Small intestine (tissue), 7 donors: Measurements from ENCODE around the gene PAQR4. TPM values are rescaled to one million over a fixed set of nuclear protein-coding genes. Genes with fewer than 3 reads are reported as not detected.

ENCODE experiments used
- DNase-seq, 2 donors: peaks; one replicate each; pipeline versions ENCODE4 v3.0.0 to v3.0.0-alpha.2; 2013
- FAIRE-seq: peaks from 2 replicates; lab custom pipeline; 2012; peaks lifted over from hg19 to GRCh38; lab: Jason Lieb, UNC
- H3K27ac ChIP-seq, 3 donors: one replicate each; pipeline ENCODE4 v1.5.1; 2013; ENCODE audit warnings: low read length in 2 of 3, mild to moderate bottlenecking in 2 of 3, control low read depth in 1 of 3, inconsistent platforms in 1 of 3, low read depth in 1 of 3, moderate library complexity in 1 of 3
- H3K27me3 ChIP-seq, 3 donors: one replicate each; pipeline ENCODE4 v1.6.1; 2013; ENCODE audit warnings: low read length in 3 of 3, inconsistent platforms in 1 of 3; ENCODE audit not compliant: control insufficient read depth in 3 of 3, insufficient read depth in 3 of 3
- H3K36me3 ChIP-seq, 3 donors: one replicate each; pipeline ENCODE4 v1.6.1; 2013; ENCODE audit warnings: low read length in 3 of 3, inconsistent platforms in 1 of 3, low read depth in 1 of 3, mild to moderate bottlenecking in 1 of 3, moderate library complexity in 1 of 3; ENCODE audit not compliant: control insufficient read depth in 3 of 3, insufficient read depth in 2 of 3
- H3K4me1 ChIP-seq, 3 donors: one replicate each; pipeline ENCODE4 v1.6.1; 2013; ENCODE audit warnings: low read length in 2 of 3, inconsistent platforms in 1 of 3, low read depth in 1 of 3, mild to moderate bottlenecking in 1 of 3, moderate library complexity in 1 of 3; ENCODE audit not compliant: control insufficient read depth in 3 of 3, insufficient read depth in 2 of 3
- H3K4me3 ChIP-seq, 3 donors: one replicate each; pipeline ENCODE4 v1.5.1; 2013; ENCODE audit warnings: low read length in 3 of 3, control low read depth in 1 of 3, inconsistent platforms in 1 of 3, low read depth in 1 of 3, mild to moderate bottlenecking in 1 of 3, moderate library complexity in 1 of 3
- H3K9me3 ChIP-seq, 2 donors: one replicate each; pipeline ENCODE4 v1.6.1; 2013; ENCODE audit warnings: low read depth in 1 of 2, low read length in 1 of 2; ENCODE audit not compliant: control insufficient read depth in 2 of 2, insufficient read depth in 1 of 2
- WGBS, 3 donors: extraction: QIAGEN DNeasy Blood & Tissue Kit; methylation state at CpG; one replicate each; pipeline ENCODE4 v1.1.7; 2013; 5-methylcytosine and 5-hydroxymethylcytosine counted together
- polyA plus RNA-seq, 4 donors: library from polyadenylated mRNA; stranded (reverse) in 3 of 4; unstranded in 1 of 4; fragments of 200-250 nt in 3 of 4; fragments of 120-200 nt in 1 of 4; gene quantifications; one replicate each; pipeline versions ENCODE4 v1.2.1 to v1.2.3, GENCODE V29; 2013
- donor health status: healthy with polysubstance abuse.
- donor health status: control.
- donor health status: control.
- donor health status: Bipolar disorder and iron deficiency.
- donor health status: healthy.

The PAQR4 gene
- polyA plus RNA-seq, 4 donors = 1.4 to 19.4 (median 6.9) TPM

- Histone ChIP-seq H3K27ac (no peak overlapping the region), H3K36me3 (peaks cover 0 to 23% (median 0%) of the 10 kb centered on the region in 3 donors), H3K27me3 (peaks cover 0 to under 1% (median 0%) of the 10 kb centered on the region in 3 donors), H3K4me3 (no peak overlapping the region), H3K4me1 (no peaks in the 10 kb centered on the region), H3K9me3 (no peaks in the 10 kb centered on the region)
- no peak for FAIRE-seq
- WGBS, 3 donors = 88 to 90% (median 90%) methylated on average over 36 of the region's 36 CpGs
- DNase-seq = no peak
These were observed 20.1 kb upstream of the PAQR4 start for GRCh38 chr16:2948807-2949704.

- Histone ChIP-seq H3K27me3 (peaks cover 0 to 7% (median 0%) of the 10 kb centered on the region in 3 donors), H3K4me3 (no peak overlapping the region), H3K9me3 (no peaks in the 10 kb centered on the region), H3K27ac (no peak overlapping the region), H3K36me3 (peaks cover 0 to 23% (median 0%) of the 10 kb centered on the region in 3 donors), H3K4me1 (no peaks in the 10 kb centered on the region)
- 88 to 94% (median 91%) methylated on average over 19 of the region's 19 CpGs for WGBS, 3 donors
- FAIRE-seq = no peak
- DNase-seq = no peak
These were observed 19.3 kb upstream of the PAQR4 start for GRCh38 chr16:2949705-2950352.

GRCh38 chr16:2950353-2950724 is 18.8 kb upstream of the PAQR4 start:
- Histone ChIP-seq H3K4me3 (no peak overlapping the region), H3K27ac (no peak overlapping the region), H3K4me1 (no peaks in the 10 kb centered on the region), H3K36me3 (peaks cover 0 to 23% (median 0%) of the 10 kb centered on the region in 3 donors), H3K27me3 (peaks cover 0 to 7% (median 0%) of the 10 kb centered on the region in 3 donors), H3K9me3 (no peaks in the 10 kb centered on the region)
- WGBS, 3 donors = 92 to 95% (median 93%) methylated on average over 12 to 13 of the region's 13 CpGs
- no peak for DNase-seq
- FAIRE-seq = no peak

GRCh38 chr16:2950773-2951172 is 18.4 kb upstream of the PAQR4 start:
- Histone ChIP-seq H3K27me3 (peaks cover 0 to 10% (median 0%) of the 10 kb centered on the region in 3 donors), H3K9me3 (no peaks in the 10 kb centered on the region), H3K27ac (no peak overlapping the region), H3K4me3 (no peak overlapping the region), H3K36me3 (peaks cover 0 to 23% (median 0%) of the 10 kb centered on the region in 3 donors), H3K4me1 (no peaks in the 10 kb centered on the region)
- FAIRE-seq (no peak), DNase-seq (no peak)
- WGBS, 3 donors = 86 to 90% (median 88%) methylated on average over 16 of the region's 16 CpGs

- no peak for FAIRE-seq
- H3K27ac ChIP-seq = no peak overlapping the region
- no peaks in the 10 kb centered on the region for H3K9me3 ChIP-seq
- WGBS, 3 donors = 23 to 51% (median 29%) methylated on average over 11 of the region's 11 CpGs
- no peak for DNase-seq
- no peak overlapping the region for H3K4me3 ChIP-seq
- H3K27me3 ChIP-seq = peaks cover 0 to 10% (median 3%) of the 10 kb centered on the region in 3 donors
- peaks cover 0 to 23% (median 0%) of the 10 kb centered on the region in 3 donors for H3K36me3 ChIP-seq
- peaks cover 0 to 5% (median 0%) of the 10 kb centered on the region in 3 donors for H3K4me1 ChIP-seq
These were observed 16.5 kb upstream of the PAQR4 start for GRCh38 chr16:2952679-2953078.

GRCh38 chr16:2953706-2954627 is 15.2 kb upstream of the PAQR4 start:
- DNase-seq = no peak
- Histone ChIP-seq H3K36me3 (peaks cover 0 to 17% (median 0%) of the 10 kb centered on the region in 3 donors), H3K4me1 (peaks cover 0 to 5% (median 0%) of the 10 kb centered on the region in 3 donors), H3K4me3 (no peak overlapping the region), H3K9me3 (no peaks in the 10 kb centered on the region), H3K27ac (no peak overlapping the region), H3K27me3 (peaks cover 0 to 12% (median 3%) of the 10 kb centered on the region in 3 donors)
- no peak for FAIRE-seq
- WGBS, 3 donors = 48 to 58% (median 58%) methylated on average over 31 of the region's 31 CpGs

GRCh38 chr16:2954656-2955381 is 14.3 kb upstream of the PAQR4 start:
- no peak overlapping the region for H3K27ac ChIP-seq
- H3K36me3 ChIP-seq = peaks cover 0 to 9% (median 0%) of the 10 kb centered on the region in 3 donors
- no peak for FAIRE-seq
- DNase-seq = peak; percentile 34 to 51
- H3K9me3 ChIP-seq = no peaks in the 10 kb centered on the region
- peaks cover 0 to 5% (median 0%) of the 10 kb centered on the region in 3 donors for H3K4me1 ChIP-seq
- H3K27me3 ChIP-seq = peaks cover 0 to 19% (median 3%) of the 10 kb centered on the region in 3 donors
- 38 to 62% (median 61%) methylated on average over 20 to 26 of the region's 26 CpGs for WGBS, 3 donors
- H3K4me3 ChIP-seq = peak overlapping the region in 1 of 3 donors; percentile 15
